Erythroblast (primary cell): Measurements from ENCODE around the gene ARRDC3.

Experiments used
- GATA1 ChIP-seq: IDR thresholded peaks from 2 replicates; pipeline ENCODE4 v1.6.1; 2011; ENCODE audit warnings: low read depth, mild to moderate bottlenecking, control low read depth, low read length, moderate library complexity
- POLR2A ChIP-seq: IDR thresholded peaks from 2 replicates; pipeline ENCODE4 v1.6.1; 2011; ENCODE audit warnings: mild to moderate bottlenecking, low read length

GRCh38 chr5:91390268-91390667 lies 7.2 kb upstream of the ARRDC3 start:
- TF ChIP-seq POLR2A (no peak), GATA1 (no peak)
